ENCODE data around the gene RGMA.
A peak's percentile ranks its signal among the peaks of the same experiment; 100 is the strongest.

The RGMA gene

GRCh38 chr15:93030430-93031102, 58.4 kb downstream of the RGMA start:
- Histone ChIP-seq H3K4me3 (ENCODE audit: low read depth, low read length) (no peak overlapping the region), H3K4me2 (ENCODE audit: low read length) (no peak overlapping the region), H3K4me1 (peaks cover 2% of the 10 kb centered on the region), H3K27me3 (ENCODE audit: control insufficient read depth, insufficient read depth, low read length) (no peaks in the 10 kb centered on the region), H3K9ac (no peak overlapping the region), H3K27ac (no peak overlapping the region), H3K9me3 (ENCODE audit: control insufficient read depth, low read length) (no peaks in the 10 kb centered on the region), H2AFZ (no peak overlapping the region), H3K36me3 (ENCODE audit: control insufficient read depth, insufficient read depth, low read length) (no peaks in the 10 kb centered on the region), H3K79me2 (no peaks in the 10 kb centered on the region)
- peak; percentile 73 for TF ChIP-seq CTCF (IDR thresholded peaks at IDR 0.05)

GRCh38 chr15:93029836-93030429, 59.1 kb downstream of the RGMA start:
- Histone ChIP-seq H3K4me1 (peaks cover 2% of the 10 kb centered on the region), H3K9ac (no peak overlapping the region), H3K36me3 (ENCODE audit: control insufficient read depth, insufficient read depth, low read length) (no peaks in the 10 kb centered on the region), H3K4me2 (ENCODE audit: low read length) (no peak overlapping the region), H3K27ac (no peak overlapping the region), H2AFZ (no peak overlapping the region), H3K27me3 (ENCODE audit: control insufficient read depth, insufficient read depth, low read length) (no peaks in the 10 kb centered on the region), H3K9me3 (ENCODE audit: control insufficient read depth, low read length) (no peaks in the 10 kb centered on the region), H3K79me2 (no peaks in the 10 kb centered on the region), H3K4me3 (ENCODE audit: low read depth, low read length) (no peak overlapping the region)
- TF ChIP-seq CTCF (IDR thresholded peaks at IDR 0.05), result no peak

GRCh38 chr15:93029214-93029835, 59.7 kb downstream of the RGMA start:
- Histone ChIP-seq H3K27ac (no peak overlapping the region), H3K36me3 (ENCODE audit: control insufficient read depth, insufficient read depth, low read length) (no peaks in the 10 kb centered on the region), H3K27me3 (ENCODE audit: control insufficient read depth, insufficient read depth, low read length) (no peaks in the 10 kb centered on the region), H3K9me3 (ENCODE audit: control insufficient read depth, low read length) (no peaks in the 10 kb centered on the region), H3K4me3 (ENCODE audit: low read depth, low read length) (no peak overlapping the region), H3K4me1 (peaks cover 2% of the 10 kb centered on the region), H3K4me2 (ENCODE audit: low read length) (no peak overlapping the region), H3K9ac (no peak overlapping the region), H2AFZ (no peak overlapping the region), H3K79me2 (no peaks in the 10 kb centered on the region)
- TF ChIP-seq CTCF (IDR thresholded peaks at IDR 0.05), result no peak

GRCh38 chr15:93028632-93029213, 60.3 kb downstream of the RGMA start:
- Histone ChIP-seq H2AFZ (no peak overlapping the region), H3K4me1 (peaks cover 2% of the 10 kb centered on the region)

More at GRCh38 chr15:93028632-93029213, 60.3 kb downstream of the RGMA start:
- H3K9me3 ChIP-seq (ENCODE audit: control insufficient read depth, low read length), result no peaks in the 10 kb centered on the region
- H3K36me3 ChIP-seq (ENCODE audit: control insufficient read depth, insufficient read depth, low read length), result no peaks in the 10 kb centered on the region
- peak overlapping the region; percentile 24 for H3K27ac ChIP-seq
- no peak overlapping the region for H3K4me3 ChIP-seq (ENCODE audit: low read depth, low read length)
- H3K9ac ChIP-seq, result no peak overlapping the region
- TF ChIP-seq CTCF (IDR thresholded peaks at IDR 0.05), result no peak
- H3K79me2 ChIP-seq, result no peaks in the 10 kb centered on the region
- no peaks in the 10 kb centered on the region for H3K27me3 ChIP-seq (ENCODE audit: control insufficient read depth, insufficient read depth, low read length)
- no peak overlapping the region for H3K4me2 ChIP-seq (ENCODE audit: low read length)

Data from parathyroid adenoma (tissue), 2 donors.